ENCODE measurements around the gene DAND5. TPM values are rescaled to one million over a fixed set of nuclear protein-coding genes. Genes with fewer than 3 reads are reported as not detected.

DAND5 gene
- total and polyA plus RNA-seq, 9 of the 15 experiments (the other 6 are each of a cell fraction or from before 2014, with no cell fraction given) = 0.22 to 0.83 (median 0.60) TPM

GRCh38 chr19:13014921-13015280, 45.5 kb downstream of the DAND5 start:
- Histone ChIP-seq H3K4me1 (replicated peaks in 1 of 2; ENCODE audit: control insufficient read depth in 2 of 2, insufficient read depth in 2 of 2, low read length in 2 of 2) (peaks cover 47 to 76% of the 10 kb centered on the region in 2 experiments), H3K27ac (ENCODE audit: extremely low read depth, low read depth, low read length) (peak overlapping the region; percentile 55; the same call in 1 of the 3 replicates), H3K9ac (ENCODE audit: insufficient read depth in 1 of 2, low read depth in 2 of 2, low read length in 2 of 2) (peak overlapping the region in 1 of 2 experiments; percentile 80; a peak in 2 of 4 replicates), H3K9me1 (ENCODE audit: control insufficient read depth, insufficient read depth, low read length) (no peaks in the 10 kb centered on the region), H3K9me3 (replicated peaks; ENCODE audit: control insufficient read depth, insufficient read depth, low read depth, low read length) (no peaks in the 10 kb centered on the region), H3K4me3 (no peak overlapping the region), H2AFZ (ENCODE audit: low read depth, low read length) (no peak overlapping the region), H4K20me1 (replicated peaks; ENCODE audit: control insufficient read depth, insufficient read depth, low read length) (no peaks in the 10 kb centered on the region), H3K79me2 (ENCODE audit: control insufficient read depth, insufficient read depth, low read length) (peaks cover 69% of the 10 kb centered on the region), H3K27me3 (ENCODE audit: control insufficient read depth in 2 of 2, insufficient read depth in 2 of 2, low read length in 2 of 2) (no peaks in the 10 kb centered on the region), H3K4me2 (ENCODE audit: insufficient read depth, low read length) (no peak overlapping the region), H3K36me3 (ENCODE audit: control insufficient read depth, insufficient read depth, low read length) (no peaks in the 10 kb centered on the region)
- intact Hi-C loops (cut with micrococcal nuclease) = no loop called here
- CTCF ChIA-PET (ENCODE audit: low intra/inter-chr PET ratio) = no interaction called here
- WGBS (ENCODE audit: insufficient coverage, low coverage, missing lambda C conversion rate) = 88% methylated on average over 3 of the region's 4 CpGs
- in situ Hi-C loops (cut with MboI) = no loop called here
- TF ChIP-seq STAT5A (IDR thresholded peaks at IDR 0.05; ENCODE audit: borderline replicate concordance, low read length) (no peak), ELF2 (CRISPR knock-in tag; IDR thresholded peaks at IDR 0.05) (no peak), PHTF2 (CRISPR knock-in tag; IDR thresholded peaks at IDR 0.05) (no peak), HCFC1 (IDR thresholded peaks at IDR 0.05; ENCODE audit: low read depth, low read length) (no peak), HNRNPL (IDR thresholded peaks at IDR 0.05; ENCODE audit: low read depth, low read length) (peak; percentile 57; the same call in 1 of the 2 replicates), GATAD2A (IDR thresholded peaks at IDR 0.05) (peak; percentile 18; the same call in 1 of the 2 replicates), ZNF75A (CRISPR knock-in tag; IDR thresholded peaks at IDR 0.05) (no peak), POLR2B (IDR thresholded peaks at IDR 0.05; ENCODE audit: low read depth, partially characterized antibody) (no peak), ZNF551 (CRISPR knock-in tag; IDR thresholded peaks at IDR 0.05) (no peak), RBBP5 (IDR thresholded peaks at IDR 0.05; ENCODE audit: borderline replicate concordance, insufficient read depth, low read length, poor library complexity, severe bottlenecking) (no peak)
- DNase-seq (ENCODE audit: extremely low read depth in 1 of 4, low spot score in 3 of 4) = no peak
- no TSS peak for BruUV-seq (replicated peaks)
- ATAC-seq = no peak
- POLR2A ChIA-PET = interaction anchor here (1.0 to 1.9 kb wide), 3 partner anchors 10 to 13 kb away, joined by 3 to 5 read pairs (median 5); no protein-coding TSS in a partner anchor
- FAIRE-seq = no peak

Measured in K562 (cell line).